B cell (primary cell): ENCODE results near the gene TMEM236. TPM values are rescaled to one million over a fixed set of nuclear protein-coding genes. Genes with fewer than 3 reads are reported as not detected.

Experiments
- ATAC-seq: fragments of 200-7000 bp; cut with Tn5 transposase; one replicate; pipeline ENCODE4 v1.10.0; 2021; ENCODE audit warnings: low read depth, mild to moderate bottlenecking, moderate number of reproducible peaks, moderate library complexity
- CTCF ChIA-PET: fragments of 350-600 bp; sonication (Branson Sonifier 250); formaldehyde crosslinking; loops from one replicate; lab custom pipeline; 2021; ENCODE audit warnings: antibody characterized with exemption, inconsistent platforms; lab: Charles Lee
- POLR2A ChIA-PET: fragments of 350-600 bp; sonication (Branson Sonifier 250); formaldehyde crosslinking; loops from one replicate; lab custom pipeline; 2021; ENCODE audit warnings: antibody characterized with exemption; lab: Charles Lee
- DNase-seq: peaks from one replicate; pipeline ENCODE4 v3.0.0; 2013
- H2AFZ ChIP-seq: 2 replicates; pipeline ENCODE4 v1.6.1; 2012; ENCODE audit warnings: mild to moderate bottlenecking, low read depth, low read length; ENCODE audit not compliant: insufficient read depth, poor library complexity, severe bottlenecking
- H3K27ac ChIP-seq, 2 donors: 1 replicate in 1 of 2; 2 replicates in 1 of 2; pipeline ENCODE4 v1.5.1; 2012 to 2013; ENCODE audit warnings: low read length in 2 of 2, mild to moderate bottlenecking in 2 of 2, moderate library complexity in 1 of 2
- H3K27me3 ChIP-seq, 4 experiments: fragments of 200-600 bp in 1 of 4; sonication (generic) in 1 of 4; replicated peaks in 1 of 4; 1 replicate in 2 of 4; 2 replicates in 2 of 4; pipeline versions ENCODE4 v1.6.1 to v1.7.0; 2013 to 2016; ENCODE audit warnings: low read length in 3 of 4, mild to moderate bottlenecking in 2 of 4, mixed read lengths in 1 of 4, moderate library complexity in 1 of 4; ENCODE audit not compliant: insufficient read depth in 4 of 4, control insufficient read depth in 3 of 4; ENCODE audit errors: control extremely low read depth in 1 of 4
- H3K36me3 ChIP-seq, 2 experiments: replicated peaks in 1 of 2; 1 replicate in 1 of 2; 2 replicates in 1 of 2; pipeline versions ENCODE4 v1.6.1 to v1.7.1; 2013; ENCODE audit warnings: low read length in 1 of 2; ENCODE audit not compliant: insufficient read depth in 2 of 2, control insufficient read depth in 1 of 2; ENCODE audit errors: control extremely low read depth in 1 of 2, extremely low read depth in 1 of 2
- H3K4me1 ChIP-seq, 2 donors: fragments of 200-600 bp in 1 of 2; sonication (generic) in 1 of 2; 1 replicate in 1 of 2; 2 replicates in 1 of 2; pipeline versions ENCODE4 v1.5.1 to v1.6.1; 2013 to 2017; ENCODE audit warnings: low read length in 2 of 2; ENCODE audit not compliant: control insufficient read depth in 2 of 2, insufficient read depth in 2 of 2
- H3K4me2 ChIP-seq: replicated peaks from 2 replicates; pipeline ENCODE3; 2012; ENCODE audit warnings: mild to moderate bottlenecking, low read depth, low read length; ENCODE audit not compliant: poor library complexity, severe bottlenecking
- H3K4me3 ChIP-seq, 5 experiments: fragments of 200-600 bp in 1 of 5; sonication (generic) in 1 of 5; 1 replicate in 3 of 5; 2 replicates in 2 of 5; pipeline versions ENCODE4 v1.5.1 to v1.7.0; 2011 to 2016; ENCODE audit warnings: low read length in 4 of 5, mild to moderate bottlenecking in 4 of 5, low read depth in 2 of 5, control low read depth in 1 of 5, moderate library complexity in 1 of 5; ENCODE audit not compliant: insufficient read depth in 1 of 5; ENCODE audit errors: control extremely low read depth in 1 of 5, extremely low read depth in 1 of 5
- H3K79me2 ChIP-seq: fragments of 200-600 bp; sonication (generic); one replicate; pipeline ENCODE4 v1.6.0; 2016; ENCODE audit warnings: low read length; ENCODE audit not compliant: control insufficient read depth, insufficient read depth
- H3K9ac ChIP-seq: fragments of 200-600 bp; sonication (generic); 2 replicates; pipeline ENCODE4 v1.6.1; 2017; ENCODE audit warnings: mild to moderate bottlenecking, low read length, moderate library complexity
- H3K9me3 ChIP-seq, 3 donors: one replicate each; pipeline versions ENCODE4 v1.6.1 to v1.7.1; 2013; ENCODE audit warnings: low read length in 2 of 3; ENCODE audit not compliant: control insufficient read depth in 2 of 3, insufficient read depth in 1 of 3; ENCODE audit errors: control extremely low read depth in 1 of 3
- H4K20me1 ChIP-seq: 2 replicates; pipeline ENCODE4 v1.6.0; 2012; ENCODE audit warnings: mild to moderate bottlenecking, low read length; ENCODE audit not compliant: insufficient read depth, control insufficient read depth, poor library complexity, severe bottlenecking
- H3K27ac Mint-ChIP-seq: one replicate; pipeline ENCODE4 v1.8.0; 2021; ENCODE audit warnings: mixed read lengths
- H3K27me3 Mint-ChIP-seq: one replicate; pipeline ENCODE4 v1.8.0; 2021; ENCODE audit warnings: mixed read lengths
- H3K4me1 Mint-ChIP-seq: one replicate; pipeline ENCODE4 v1.8.0; 2021; ENCODE audit warnings: mixed read lengths
- H3K4me3 Mint-ChIP-seq: one replicate; pipeline ENCODE4 v1.8.0; 2021; ENCODE audit warnings: mixed read lengths
- H3K9me3 Mint-ChIP-seq: one replicate; pipeline ENCODE4 v1.8.0; 2022; ENCODE audit warnings: mixed read lengths; ENCODE audit not compliant: insufficient read depth
- CTCF ChIP-seq: fragments of 200-600 bp; IDR thresholded peaks from one replicate; pipeline ENCODE4 v1.8.0; 2022; ENCODE audit warnings: antibody characterized with exemption, mild to moderate bottlenecking
- EZH2 ChIP-seq: IDR thresholded peaks from 2 replicates; pipeline ENCODE4 v1.6.1; 2012; ENCODE audit warnings: borderline replicate concordance, low read depth, mild to moderate bottlenecking, moderate library complexity, low read length; ENCODE audit not compliant: insufficient read depth, poor library complexity, severe bottlenecking
- WGBS: methylation state at CpG from one replicate; pipeline ENCODE4 v1.1.5; 2013; ENCODE audit warnings: missing lambda C conversion rate; ENCODE audit not compliant: insufficient coverage; 5-methylcytosine and 5-hydroxymethylcytosine counted together
- intact Hi-C: fragments of 100-400 bp; cut with micrococcal nuclease; formaldehyde crosslinking; loops from one replicate; pipeline ENCODE4 v1.10.0; 2022
- polyA plus RNA-seq: library from polyadenylated mRNA; depleted of rRNA; stranded (reverse); fragments of >200 nt; gene quantifications from 2 replicates; pipeline ENCODE4 v1.2.3, GENCODE V29; 2012
- total RNA-seq, 2 donors: library from RNA; stranded (reverse); fragments of 120-200 nt in 1 of 2; gene quantifications; 1 replicate in 1 of 2; 2 replicates in 1 of 2; pipeline versions ENCODE4 v1.2.3 to v1.2.4, GENCODE V29; 2013 to 2022

Gene TMEM236
- total and polyA plus RNA-seq, 2 donors (not counting 1 experiment from before 2014, with no cell fraction given), result 0.09 to 0.27 TPM

GRCh38 chr10:17816199-17816598 lies 64.2 kb downstream of the TMEM236 start:
- ChIA-PET POLR2A (no interaction called here), CTCF (no interaction called here)
- intact Hi-C loops, result no loop called here
- Histone ChIP-seq H3K27me3 (peaks cover 0 to 6% (median 2%) of the 10 kb centered on the region in 4 experiments), H3K4me2 (no peak overlapping the region), H3K4me1 (no peaks in the 10 kb centered on the region), H2AFZ (no peak overlapping the region), H3K4me3 (no peak overlapping the region), H3K27ac (no peak overlapping the region), H4K20me1 (no peaks in the 10 kb centered on the region), H3K9ac (no peak overlapping the region), H3K36me3 (no peaks in the 10 kb centered on the region), H3K79me2 (no peaks in the 10 kb centered on the region), H3K9me3 (no peaks in the 10 kb centered on the region)
- TF ChIP-seq EZH2, result no peak
- no peak for TF ChIP-seq CTCF
- no peak overlapping the region for H3K27ac Mint-ChIP-seq
- DNase-seq, result no peak
- no peaks in the 10 kb centered on the region for H3K4me1 Mint-ChIP-seq
- H3K4me3 Mint-ChIP-seq, result no peak overlapping the region
- peaks cover 23% of the 10 kb centered on the region for H3K27me3 Mint-ChIP-seq
- no peak for ATAC-seq
- no peaks in the 10 kb centered on the region for H3K9me3 Mint-ChIP-seq
- WGBS, result 83% methylated on average over 5 of the region's 7 CpGs

GRCh38 chr10:17817316-17817715 lies 65.3 kb downstream of the TMEM236 start:
- H3K27me3 ChIP-seq, result peaks cover 0 to 3% (median 0%) of the 10 kb centered on the region in 4 experiments
- no peak overlapping the region for H3K4me3 ChIP-seq
- no peak overlapping the region for H3K27ac ChIP-seq
- ChIA-PET CTCF (no interaction called here), POLR2A (no interaction called here)
- no peak overlapping the region for H3K9ac ChIP-seq
- Mint-ChIP-seq H3K27ac (no peak overlapping the region), H3K4me1 (no peaks in the 10 kb centered on the region), H3K4me3 (no peak overlapping the region), H3K27me3 (peaks cover 15% of the 10 kb centered on the region), H3K9me3 (no peaks in the 10 kb centered on the region)
- no peak overlapping the region for H3K4me2 ChIP-seq
- TF ChIP-seq CTCF (no peak), EZH2 (no peak)
- no peaks in the 10 kb centered on the region for H4K20me1 ChIP-seq
- WGBS, result 71% methylated on average over 1 of the region's 1 CpG
- no peaks in the 10 kb centered on the region for H3K79me2 ChIP-seq
- no peaks in the 10 kb centered on the region for H3K36me3 ChIP-seq
- DNase-seq (no peak), ATAC-seq (no peak)
- intact Hi-C loops, result no loop called here
- H3K4me1 ChIP-seq, result no peaks in the 10 kb centered on the region
- H2AFZ ChIP-seq, result no peak overlapping the region
- no peaks in the 10 kb centered on the region for H3K9me3 ChIP-seq
